GM21367 (cell line): Measurements from ENCODE around the gene SSC5D.

ENCODE experiments used
- ATAC-seq: cut with Tn5 transposase; IDR thresholded peaks from one replicate; pipeline ENCODE4 v1.9.1; 2021; ENCODE audit not compliant: unreplicated experiment

The SSC5D gene

GRCh38 chr19:55535173-55535964 is 47.1 kb downstream of the SSC5D start:
- no peak for ATAC-seq

- no peak for ATAC-seq
Measured at GRCh38 chr19:55535965-55536350, 47.7 kb downstream of the SSC5D start.

GRCh38 chr19:55536366-55536765 is 48.1 kb downstream of the SSC5D start:
- ATAC-seq = no peak

- ATAC-seq = no peak
Measured at GRCh38 chr19:55536951-55537740, 48.9 kb downstream of the SSC5D start, which contains the start of gene SBK2. TSS of gene SBK2 (minus strand) at chr19:55537133. CDS start at chr19:55536294, 839 bp downstream.

- ATAC-seq = no peak
Measured at GRCh38 chr19:55537741-55538111, 49.5 kb downstream of the SSC5D start.

- ATAC-seq = no peak
Measured at GRCh38 chr19:55538132-55538531, 49.9 kb downstream of the SSC5D start.

- ATAC-seq = no peak
Measured at GRCh38 chr19:55539090-55539984, 51.1 kb downstream of the SSC5D start.

GRCh38 chr19:55540619-55541018 is 52.4 kb downstream of the SSC5D start:
- no peak for ATAC-seq

- ATAC-seq = no peak
Measured at GRCh38 chr19:55541091-55541490, 52.9 kb downstream of the SSC5D start.

- no peak for ATAC-seq
Measured at GRCh38 chr19:55542292-55542855, 54.1 kb downstream of the SSC5D start.

GRCh38 chr19:55543567-55543966 is 55.3 kb downstream of the SSC5D start:
- ATAC-seq = no peak

GRCh38 chr19:55544014-55544413 is 55.8 kb downstream of the SSC5D start:
- no peak for ATAC-seq

GRCh38 chr19:55544776-55545439 is 56.7 kb downstream of the SSC5D start:
- no peak for ATAC-seq

- no peak for ATAC-seq
Measured at GRCh38 chr19:55545443-55545842, 57.2 kb downstream of the SSC5D start, which contains the start of gene SBK3. TSS of gene SBK3 (minus strand) at chr19:55545543. CDS start at chr19:55545543, 0 bp downstream.

- ATAC-seq = no peak
Measured at GRCh38 chr19:55546011-55546410, 57.8 kb downstream of the SSC5D start.

GRCh38 chr19:55546822-55547614 is 58.8 kb downstream of the SSC5D start:
- no peak for ATAC-seq

GRCh38 chr19:55549500-55550320 is 61.5 kb downstream of the SSC5D start:
- ATAC-seq = no peak

GRCh38 chr19:55550321-55550650 is 62.0 kb downstream of the SSC5D start:
- no peak for ATAC-seq

- ATAC-seq = no peak
Measured at GRCh38 chr19:55552206-55552605, 64.0 kb downstream of the SSC5D start.
